ENCODE results near the gene SLC16A10.

GRCh38 chr6:111107589-111107988 is 20.3 kb downstream of the SLC16A10 start:
- TF ChIP-seq EZH2phosphoT487 (IDR thresholded peaks at IDR 0.05; ENCODE audit: low read depth, severe bottlenecking, unreplicated experiment) (no peak), CTCF (IDR thresholded peaks at IDR 0.05; ENCODE audit: poor library complexity) (no peak), EZH2 (IDR thresholded peaks at IDR 0.05; ENCODE audit: borderline replicate concordance) (no peak)
